HG03280 (cell line): ENCODE measurements around the gene MGMT.
"Not testable (repeated sequence)": the region's sequence is repeated elsewhere in the genome, so short reads cannot be mapped to it uniquely, and the experiment has no call there.

Experiments used
- ATAC-seq: cut with Tn5 transposase; IDR thresholded peaks from one replicate; pipeline ENCODE4 v1.9.1; 2021; ENCODE audit warnings: mild to moderate bottlenecking, moderate library complexity; ENCODE audit not compliant: unreplicated experiment

MGMT gene

DNA sequence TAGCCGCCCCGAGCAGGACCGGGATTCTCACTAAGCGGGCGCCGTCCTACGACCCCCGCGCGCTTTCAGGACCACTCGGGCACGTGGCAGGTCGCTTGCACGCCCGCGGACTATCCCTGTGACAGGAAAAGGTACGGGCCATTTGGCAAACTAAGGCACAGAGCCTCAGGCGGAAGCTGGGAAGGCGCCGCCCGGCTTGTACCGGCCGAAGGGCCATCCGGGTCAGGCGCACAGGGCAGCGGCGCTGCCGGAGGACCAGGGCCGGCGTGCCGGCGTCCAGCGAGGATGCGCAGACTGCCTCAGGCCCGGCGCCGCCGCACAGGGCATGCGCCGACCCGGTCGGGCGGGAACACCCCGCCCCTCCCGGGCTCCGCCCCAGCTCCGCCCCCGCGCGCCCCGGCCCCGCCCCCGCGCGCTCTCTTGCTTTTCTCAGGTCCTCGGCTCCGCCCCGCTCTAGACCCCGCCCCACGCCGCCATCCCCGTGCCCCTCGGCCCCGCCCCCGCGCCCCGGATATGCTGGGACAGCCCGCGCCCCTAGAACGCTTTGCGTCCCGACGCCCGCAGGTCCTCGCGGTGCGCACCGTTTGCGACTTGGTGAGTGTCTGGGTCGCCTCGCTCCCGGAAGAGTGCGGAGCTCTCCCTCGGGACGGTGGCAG, at the start of gene MGMT:
MGMT (plus strand) TSS at position 539 of the 656 bp plus-strand sequence.
- ATAC-seq: peak; percentile 92

DNA sequence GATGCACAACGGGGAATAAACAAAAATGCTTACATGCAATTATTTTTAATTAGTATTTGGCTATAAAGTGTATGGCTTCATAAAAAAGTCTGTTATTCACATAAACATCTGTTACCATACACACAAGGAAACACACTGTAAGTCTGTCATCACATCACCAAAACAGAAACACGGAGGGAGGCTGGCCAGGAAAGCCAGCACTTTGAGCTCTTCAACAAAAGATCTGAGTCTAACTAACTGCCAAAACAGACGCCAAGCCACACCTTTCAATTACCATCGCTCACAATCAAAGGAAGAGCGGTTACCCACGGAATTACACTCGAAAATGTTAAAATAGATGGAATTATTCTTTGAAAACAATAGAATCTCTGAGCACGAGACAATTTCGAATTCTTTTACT, 49.2 kb upstream of the MGMT start:
- ATAC-seq: no peak

DNA sequence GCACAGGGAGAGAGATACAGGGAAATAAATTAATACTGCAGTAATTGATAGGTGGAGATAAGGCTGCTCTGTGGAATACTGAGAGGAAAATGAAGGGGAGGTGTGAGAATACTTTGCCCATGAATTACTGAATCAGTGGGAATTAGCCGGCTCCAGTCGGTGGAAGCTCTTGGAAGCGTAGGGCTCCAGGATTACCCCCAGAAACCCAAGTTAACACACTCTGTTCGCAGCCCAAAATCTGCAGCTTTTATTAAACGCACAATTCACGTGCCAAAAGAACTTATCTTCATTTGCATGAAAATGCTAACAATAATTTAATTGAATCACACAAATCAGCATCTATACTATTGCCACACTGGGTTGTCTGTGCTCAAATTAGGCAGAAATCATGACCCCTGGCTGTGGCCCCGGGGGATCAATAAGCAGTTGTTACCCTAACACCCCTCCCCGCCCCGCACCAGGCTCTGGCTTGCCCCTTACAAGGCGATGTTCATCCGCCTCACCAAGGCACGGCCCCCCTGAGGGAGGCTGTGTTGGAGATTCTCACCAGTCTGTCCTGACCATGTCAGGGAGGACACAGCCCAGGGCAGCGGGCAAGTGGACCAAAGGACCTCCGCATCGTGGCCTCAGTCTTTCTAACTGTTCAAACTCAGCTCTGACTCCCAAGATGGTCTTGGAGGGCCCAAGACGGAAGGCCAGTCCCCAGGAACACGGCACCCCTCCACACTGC, 48.4 kb upstream of the MGMT start:
- no peak for ATAC-seq

DNA sequence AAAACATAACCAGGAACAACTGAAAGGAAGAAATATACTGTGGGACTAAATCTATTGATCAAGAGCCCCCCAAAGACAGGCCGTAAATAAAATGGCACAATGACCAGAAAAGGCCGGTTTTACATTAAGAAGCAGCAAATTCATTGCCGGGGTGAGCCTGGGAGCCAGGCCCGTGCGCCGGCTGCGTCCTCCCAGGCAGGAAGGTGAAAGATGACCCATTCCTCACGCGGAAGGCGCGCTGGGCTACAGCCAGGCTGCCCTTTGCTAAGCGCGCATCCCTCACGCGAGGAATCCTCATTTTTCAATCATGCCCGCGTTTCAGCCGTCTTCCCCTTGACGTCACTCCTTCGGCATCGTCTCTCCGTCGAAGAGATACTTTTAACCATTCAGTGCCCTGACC, 47.6 kb upstream of the MGMT start:
- ATAC-seq: no peak

DNA sequence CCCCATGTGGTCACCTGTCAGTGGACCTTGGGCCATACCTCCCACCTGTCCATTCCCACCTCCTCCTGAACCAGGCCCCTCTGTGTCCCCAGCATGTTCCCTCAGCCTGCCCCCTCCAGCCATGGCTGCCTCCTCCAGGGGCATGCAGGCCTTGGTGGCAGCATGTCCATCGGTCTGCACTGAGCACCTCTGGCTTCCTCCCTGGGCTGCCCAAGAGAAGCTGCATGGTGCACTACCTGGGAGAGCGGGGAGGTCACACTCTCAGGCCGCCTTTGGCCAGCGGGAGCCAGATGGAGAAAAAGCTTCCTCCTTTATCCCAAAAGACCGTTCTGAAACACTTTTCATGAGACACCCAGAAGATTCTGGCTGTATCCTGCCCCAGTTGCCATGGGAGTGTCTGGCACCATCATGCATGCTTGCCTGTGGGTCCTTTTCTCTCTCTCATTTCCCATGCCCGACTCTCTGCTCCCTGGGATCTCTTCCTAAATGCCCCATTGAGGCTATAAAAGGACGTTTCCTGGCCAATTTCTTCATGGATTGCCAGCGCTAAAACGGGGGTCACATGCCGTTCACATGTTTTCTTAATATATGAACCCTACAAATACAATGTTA, 45.5 kb upstream of the MGMT start:
- no peak for ATAC-seq

DNA sequence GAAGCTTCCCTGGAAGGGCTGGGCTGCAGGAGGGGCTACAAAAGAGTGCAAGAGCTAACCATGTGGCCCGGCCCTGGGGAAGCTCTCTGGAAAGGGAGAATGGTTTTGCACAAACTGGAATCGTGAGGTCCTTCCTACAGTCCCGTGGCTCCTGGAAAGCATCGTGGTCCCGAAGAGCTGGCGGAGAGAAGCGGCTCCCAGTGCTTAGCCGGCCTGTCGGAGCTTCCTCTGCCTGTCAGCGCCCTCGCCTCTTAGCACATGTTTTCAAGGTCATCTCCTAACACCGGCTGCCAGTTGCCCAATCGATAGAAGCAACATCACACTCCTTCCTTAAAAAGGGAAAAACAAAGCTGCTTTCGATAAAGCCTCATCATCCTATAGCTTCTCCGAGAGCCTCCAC, 42.1 kb upstream of the MGMT start:
- no peak for ATAC-seq

DNA sequence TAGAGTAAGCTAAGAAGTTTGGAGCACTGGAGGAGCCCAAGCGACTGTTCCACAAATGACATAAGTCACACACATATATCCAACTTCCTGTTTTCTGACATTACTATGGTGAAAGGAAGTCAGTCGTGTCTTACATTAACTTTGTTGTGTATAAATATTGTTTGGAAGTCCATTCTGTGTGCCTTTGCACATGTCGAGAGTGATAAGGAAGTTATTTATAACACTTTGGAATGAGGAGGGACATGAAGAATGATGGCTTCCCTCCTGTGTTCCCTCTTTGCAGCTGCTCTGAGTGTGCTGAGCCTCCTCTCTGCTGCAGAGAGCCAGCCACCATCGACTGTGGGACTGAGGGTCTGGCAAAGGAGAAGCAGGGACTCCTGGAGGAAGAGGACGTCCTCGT, 40.4 kb upstream of the MGMT start:
- ATAC-seq: no peak

DNA sequence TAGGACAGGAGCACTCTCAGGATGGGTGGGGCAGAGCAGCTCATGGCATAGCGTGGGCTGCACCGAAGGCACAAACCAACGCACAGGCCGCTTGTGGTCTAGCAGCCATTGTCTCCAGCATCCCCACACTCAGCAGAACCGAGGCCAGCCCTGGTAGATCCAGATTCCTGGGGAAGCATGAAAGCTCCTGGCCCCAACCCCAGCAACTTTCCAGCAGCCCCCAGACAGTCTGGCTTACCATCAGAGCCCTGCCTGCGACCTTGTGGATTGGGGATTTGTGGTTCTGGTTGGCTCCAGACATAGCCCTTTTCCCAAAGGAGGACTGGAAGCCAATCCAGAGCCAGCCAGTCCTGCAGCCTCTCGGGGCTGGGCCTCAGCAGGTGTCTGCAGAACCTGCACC, 33.8 kb upstream of the MGMT start:
- no peak for ATAC-seq

DNA sequence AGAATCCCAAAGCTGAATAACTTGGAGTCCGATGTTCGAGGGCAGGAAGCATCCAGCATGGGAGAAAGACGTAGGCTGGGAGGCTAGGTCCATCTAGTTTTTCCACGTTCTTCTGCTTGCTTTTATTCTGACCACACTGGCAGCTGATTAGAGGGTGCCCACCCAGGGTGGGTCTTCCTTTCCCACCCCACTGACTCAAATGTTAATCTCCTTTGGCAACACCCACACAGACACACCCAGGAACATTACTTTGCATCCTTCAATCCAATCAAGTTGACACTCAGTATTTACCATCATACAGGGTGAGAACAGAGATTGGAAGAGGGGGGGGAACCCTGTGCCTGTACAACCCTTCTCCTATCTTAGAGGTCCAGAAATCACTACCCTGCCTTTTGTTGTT, 31.3 kb upstream of the MGMT start:
- not testable (repeated sequence) for ATAC-seq

DNA sequence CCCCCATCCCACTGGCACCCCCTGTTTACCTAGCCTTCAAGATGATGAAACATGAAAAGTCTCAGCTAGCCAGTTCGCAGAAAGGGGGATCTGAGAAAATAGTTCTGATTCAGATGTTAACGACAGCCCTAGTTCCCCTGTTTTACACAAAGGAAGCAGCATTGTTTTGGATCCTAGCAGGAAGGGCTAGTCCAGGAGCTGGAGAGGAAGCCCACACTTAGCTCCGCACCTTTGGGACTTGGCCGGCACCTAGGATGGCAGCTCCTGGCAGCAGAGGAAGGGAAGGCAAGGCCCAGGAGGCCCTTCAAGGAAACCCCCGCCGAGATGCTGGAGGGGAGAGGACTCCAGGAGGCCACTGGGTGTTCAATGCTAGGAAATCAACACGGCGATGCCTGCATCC, 29.0 kb upstream of the MGMT start:
- no peak for ATAC-seq

DNA sequence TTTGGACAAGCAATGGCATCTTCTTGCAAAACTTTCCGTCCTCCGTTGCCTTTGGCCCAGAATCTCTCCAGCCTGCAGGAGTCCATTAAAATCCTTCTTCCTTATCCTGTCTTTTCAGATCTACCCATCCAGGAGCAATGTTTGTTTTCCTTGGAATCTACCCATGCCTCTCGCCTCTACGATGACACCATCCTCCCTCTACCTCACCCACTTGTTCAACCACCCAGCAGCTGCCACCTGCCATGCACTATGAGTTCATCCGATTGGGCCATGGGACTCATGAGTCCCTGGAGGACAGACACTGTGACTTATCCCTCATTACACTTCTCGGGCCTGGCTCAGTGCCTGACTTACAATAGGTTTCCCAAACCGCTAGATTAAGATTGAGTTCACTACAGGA, 26.8 kb upstream of the MGMT start:
- ATAC-seq: no peak

DNA sequence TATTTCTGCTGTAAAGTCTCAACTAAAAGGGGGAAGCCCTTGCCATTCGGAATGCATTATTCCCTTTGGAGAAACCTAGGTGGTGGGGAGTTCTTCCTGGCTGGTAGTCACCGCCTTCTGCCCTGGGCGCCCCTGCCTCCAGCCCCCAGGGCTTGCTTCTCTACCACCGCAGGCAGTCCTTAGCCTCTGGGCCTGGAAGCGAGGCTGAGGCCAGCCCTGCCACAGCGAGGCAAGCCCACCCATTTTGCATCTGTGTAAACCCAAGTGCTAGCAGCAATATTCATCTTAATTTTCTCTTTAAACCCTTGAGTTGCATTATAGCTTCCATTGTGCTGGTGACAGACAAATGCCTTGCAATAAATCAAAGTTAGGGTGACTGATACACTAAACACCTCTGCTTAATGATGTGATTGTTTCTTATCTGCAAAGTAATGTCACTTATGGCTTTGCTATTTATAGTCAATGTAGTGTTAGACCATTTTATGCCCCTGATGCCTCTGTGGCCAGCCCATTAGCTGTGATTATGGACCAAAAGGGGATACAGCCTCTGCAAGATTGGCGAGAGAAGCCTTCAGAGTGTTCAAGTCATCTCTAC, 26.2 kb upstream of the MGMT start:
- no peak for ATAC-seq

DNA sequence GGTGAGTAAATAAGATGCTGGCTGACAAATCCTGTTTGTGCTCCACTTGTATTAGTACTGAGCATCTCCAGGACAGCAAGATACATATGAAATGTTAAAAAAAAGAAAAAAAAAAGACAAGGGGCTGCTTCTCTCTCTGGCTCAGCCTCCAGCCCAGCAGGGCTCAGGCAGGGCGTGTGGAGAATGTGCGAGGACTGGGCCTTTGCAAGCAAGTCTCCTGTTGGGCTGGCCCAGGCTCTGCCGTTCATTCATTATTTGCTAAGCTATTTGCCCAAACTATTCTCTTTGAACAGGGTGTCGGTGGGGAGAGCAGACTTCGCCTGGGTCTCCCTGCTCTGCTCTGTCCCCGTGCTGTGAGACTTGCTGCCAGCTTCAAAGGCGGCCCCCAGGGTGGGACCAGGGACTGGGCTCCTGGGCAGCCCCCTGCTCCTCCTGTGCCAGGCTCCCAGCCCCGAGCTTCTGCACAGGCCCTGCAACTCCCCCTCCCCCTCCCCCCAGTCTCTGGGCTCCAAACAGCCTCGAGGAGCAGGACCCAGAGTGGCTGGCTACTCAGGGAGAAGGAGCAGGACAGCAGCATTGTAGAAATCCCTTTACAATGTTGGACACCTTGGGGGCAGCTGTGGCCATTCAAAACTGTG, 25.6 kb upstream of the MGMT start:
- no peak for ATAC-seq

DNA sequence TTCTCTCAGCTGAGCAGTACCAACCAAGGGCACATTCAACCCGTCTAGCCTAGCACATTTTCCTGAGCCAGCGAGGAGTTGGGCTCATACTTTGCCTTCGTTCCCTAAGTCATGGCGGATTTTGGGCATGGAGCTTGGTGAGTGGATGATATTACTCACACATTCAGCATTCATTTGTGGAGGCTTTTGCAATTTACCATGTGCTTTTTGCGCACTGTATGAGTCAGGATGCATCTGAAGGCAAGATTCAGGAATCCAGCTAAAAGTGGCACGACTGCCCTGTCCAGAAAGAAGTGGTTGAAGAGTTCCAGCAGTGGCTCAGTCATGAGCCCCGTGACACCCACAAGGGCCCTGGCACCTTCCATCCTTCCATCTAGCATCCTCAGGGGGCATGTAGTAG, 24.2 kb upstream of the MGMT start:
- no peak for ATAC-seq

DNA sequence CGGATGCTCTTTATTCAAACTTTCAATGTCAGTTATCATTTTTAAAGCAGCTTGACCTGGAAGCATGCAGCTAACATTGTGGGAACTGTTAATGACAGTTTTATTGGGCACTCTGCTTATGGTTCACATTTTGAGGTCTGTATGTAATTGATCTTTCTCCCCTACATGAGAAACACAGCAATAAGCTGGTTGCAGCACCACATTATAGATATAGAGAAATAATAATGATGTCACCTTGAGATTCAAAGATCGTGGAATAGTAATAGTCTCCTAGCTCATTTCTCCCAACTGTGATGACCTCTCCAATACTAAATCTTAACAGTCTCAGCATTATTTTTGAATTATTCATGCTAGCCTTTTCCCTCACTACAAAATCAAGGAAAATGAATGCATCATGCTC, 22.7 kb upstream of the MGMT start:
- ATAC-seq: no peak

DNA sequence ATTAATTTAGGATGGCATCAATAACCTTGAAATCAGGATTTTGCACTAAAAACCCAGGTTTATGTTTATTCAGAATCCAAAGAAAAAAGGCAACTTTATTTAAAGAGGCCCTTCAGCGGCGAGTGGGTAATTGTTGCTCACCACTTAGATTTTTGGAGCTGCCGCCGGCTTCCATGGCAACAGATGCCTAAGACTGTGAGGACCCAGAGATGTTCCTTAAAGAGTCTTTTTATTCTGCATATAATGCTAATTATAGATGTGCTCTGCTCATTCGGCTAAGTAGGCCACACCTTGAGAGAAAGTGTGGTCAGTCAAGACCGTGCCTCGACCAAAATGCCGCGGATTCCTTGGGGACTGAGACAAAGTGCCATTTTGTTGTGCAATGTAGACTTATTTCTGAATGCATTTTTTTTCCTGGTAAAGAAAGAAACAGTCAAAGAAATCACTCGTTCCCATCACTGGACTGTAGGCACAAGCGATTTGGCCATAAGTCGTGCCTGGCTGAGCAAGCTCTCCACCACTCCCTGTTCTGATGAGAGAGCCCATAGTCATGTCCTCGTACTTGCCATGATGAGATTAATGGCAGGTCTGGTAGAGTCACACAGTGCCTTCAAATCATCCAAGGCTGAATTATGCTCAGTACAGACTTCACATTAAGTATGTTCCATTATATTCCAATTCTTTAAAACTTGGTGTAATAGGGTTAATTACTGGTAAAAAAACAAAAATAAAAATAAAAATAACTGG, 21.4 kb upstream of the MGMT start:
- ATAC-seq: no peak

DNA sequence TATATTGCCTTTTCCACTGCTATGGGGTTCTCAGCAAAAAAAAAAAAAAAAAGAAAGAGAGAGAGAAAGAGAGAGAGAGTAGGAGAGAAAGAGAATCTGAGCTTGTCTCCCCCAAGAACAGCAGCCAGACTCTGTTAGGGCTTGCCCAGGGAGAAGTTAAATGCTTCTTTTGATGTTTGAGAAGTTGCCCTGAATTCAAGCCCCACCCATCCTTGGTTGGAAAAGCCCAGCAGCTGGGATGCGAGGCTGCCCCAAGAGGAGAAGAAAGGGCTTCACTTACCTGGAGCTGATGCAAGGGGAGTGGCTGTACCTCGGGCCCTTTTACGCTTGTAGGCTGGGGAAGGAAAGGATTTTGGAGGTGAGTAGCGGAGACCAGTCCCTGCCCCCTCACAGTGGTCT, 20.9 kb upstream of the MGMT start:
- ATAC-seq: no peak

DNA sequence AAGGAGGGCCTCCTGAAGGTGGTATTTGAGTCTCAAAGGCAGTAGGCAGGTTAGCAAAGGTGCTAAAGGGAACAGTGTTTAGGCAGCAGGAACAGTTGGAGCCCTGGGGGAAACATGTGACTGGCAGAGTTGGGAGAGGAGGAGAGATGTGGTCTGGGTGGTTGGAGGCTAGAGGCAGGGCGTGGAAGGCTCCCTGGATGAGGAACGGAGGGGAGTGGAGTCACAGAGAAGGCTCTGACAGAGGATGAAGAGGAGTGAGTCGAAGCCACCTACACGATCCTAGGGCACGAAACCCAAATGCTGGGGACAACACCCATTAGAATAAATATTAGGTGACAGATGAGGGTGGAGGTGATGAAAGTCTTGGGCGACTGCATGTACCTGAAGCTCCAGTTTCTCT, 19.6 kb upstream of the MGMT start:
- ATAC-seq: no peak

DNA sequence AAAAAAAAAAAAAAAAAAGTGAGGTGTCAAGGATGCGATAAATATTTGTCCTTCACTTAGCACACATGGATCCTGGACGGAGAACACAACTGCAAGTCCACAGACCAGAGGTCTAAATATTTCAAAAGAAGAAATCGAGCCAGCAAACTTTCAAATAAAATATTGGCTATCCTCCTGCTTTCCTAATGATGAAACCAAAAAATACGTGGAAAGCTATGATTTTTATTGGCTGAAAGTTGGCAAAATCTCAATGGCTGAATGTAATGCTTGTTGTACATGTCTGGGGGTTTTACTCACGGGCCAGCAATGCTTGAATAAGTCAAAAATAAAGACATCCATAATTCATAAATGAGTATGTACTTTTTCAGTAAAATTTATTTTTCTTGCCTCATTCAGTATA, 19.0 kb upstream of the MGMT start:
- no peak for ATAC-seq

DNA sequence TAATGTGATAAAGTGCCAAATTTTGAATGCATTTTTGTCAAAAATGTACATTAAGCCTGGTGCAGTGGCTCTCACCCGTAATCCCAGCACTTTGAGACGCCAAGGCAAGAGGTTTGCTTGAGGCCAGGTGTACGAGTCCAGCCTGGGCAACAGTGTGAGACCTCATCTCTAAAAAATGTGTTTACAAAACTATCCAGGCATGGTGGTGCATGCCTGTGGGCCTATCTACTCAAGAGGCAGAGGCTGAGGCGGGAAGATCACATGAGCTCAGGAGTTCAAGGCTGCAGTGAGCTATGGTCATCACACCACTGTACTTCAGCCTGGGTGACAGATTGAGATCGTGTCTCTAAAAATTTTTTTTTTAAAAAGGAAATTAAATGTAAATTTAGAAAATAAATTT, 18.5 kb upstream of the MGMT start:
- no peak for ATAC-seq

DNA sequence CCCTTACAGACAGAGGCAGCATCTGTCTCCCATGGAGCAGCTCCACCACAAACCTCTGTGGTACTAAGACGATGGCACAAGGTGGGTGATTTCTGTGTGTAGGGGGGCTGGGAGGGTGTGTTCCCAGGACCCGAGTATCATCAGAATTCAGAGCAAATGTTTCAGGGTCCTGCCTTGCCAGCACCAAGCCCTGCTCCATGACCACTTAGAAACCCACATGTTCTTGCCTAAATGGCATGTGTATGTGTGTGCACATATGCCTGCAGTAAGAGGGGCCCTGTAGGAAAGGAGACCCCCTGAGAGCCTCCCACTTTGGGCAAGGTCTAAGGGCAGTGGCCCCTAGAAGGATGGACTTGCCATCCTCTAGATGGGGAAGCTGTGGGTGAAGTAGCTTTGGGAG, 17.1 kb upstream of the MGMT start:
- ATAC-seq: no peak
